HepG2 (cell line): ENCODE results near the gene NSMCE1. TPM values are rescaled to one million over a fixed set of nuclear protein-coding genes. Genes with fewer than 3 reads are reported as not detected.
A peak's percentile ranks its signal among the peaks of the same experiment; 100 is the strongest.

Experiments
- ATF1 ChIP-seq: IDR thresholded peaks from 2 replicates; pipeline ENCODE4 v1.6.1; 2016; ENCODE audit warnings: mild to moderate bottlenecking, control low read depth
- ATRX ChIP-seq: sonication (generic); formaldehyde crosslinking; IDR thresholded peaks from 2 replicates; pipeline ENCODE4 v1.4.0; 2020; ENCODE audit warnings: missing genetic modification reagents, borderline replicate concordance
- CEBPG ChIP-seq: IDR thresholded peaks from 2 replicates; pipeline ENCODE4 v1.6.1; 2016
- EP300 ChIP-seq, 3 experiments: sonication (generic) in 1 of 3; formaldehyde crosslinking in 1 of 3; IDR thresholded peaks; 2 replicates each; pipeline versions ENCODE4 v1.5.1 to v1.6.1; 2011 to 2020; ENCODE audit warnings: low read depth in 2 of 3, low read length in 2 of 3, borderline replicate concordance in 1 of 3, improper control_type of control experiment in 1 of 3, mild to moderate bottlenecking in 1 of 3, missing genetic modification reagents in 1 of 3, moderate library complexity in 1 of 3
- KLF15 ChIP-seq: sonication (generic); formaldehyde crosslinking; IDR thresholded peaks from 2 replicates; pipeline ENCODE4 v1.8.1; 2023; ENCODE audit warnings: borderline replicate concordance, mild to moderate bottlenecking, inconsistent platforms, missing genetic modification reagents, mixed read lengths
- MBNL3 ChIP-seq: fragments of 250-450 bp; sonication (Bioruptor Pico); conservative IDR thresholded peaks from 2 replicates; pipeline ENCODE4 v1.8.0; 2022; ENCODE audit warnings: mild to moderate bottlenecking, inconsistent platforms
- MEIS2 ChIP-seq: sonication (generic); formaldehyde crosslinking; IDR thresholded peaks from 2 replicates; pipeline ENCODE4 v1.9.0; 2021; ENCODE audit warnings: mild to moderate bottlenecking, missing genetic modification reagents
- PTBP1 ChIP-seq: fragments of 200-400 bp; formaldehyde crosslinking; IDR thresholded peaks from 2 replicates; pipeline ENCODE4 v1.6.1; 2018; ENCODE audit warnings: low read length, low read depth; ENCODE audit not compliant: poor library complexity, severe bottlenecking
- TBX2 ChIP-seq: sonication (generic); formaldehyde crosslinking; IDR thresholded peaks from 2 replicates; pipeline ENCODE4 v1.5.0; 2020; ENCODE audit warnings: missing genetic modification reagents, mild to moderate bottlenecking, borderline replicate concordance
- TCF12 ChIP-seq, 2 experiments: fragments of 450-650 bp in 1 of 2; sonication (generic) in 1 of 2; formaldehyde crosslinking in 1 of 2; IDR thresholded peaks; 2 replicates each; pipeline versions ENCODE4 v1.6.1 to v1.8.0; 2017 to 2022; ENCODE audit warnings: antibody characterized with exemption in 1 of 2, mild to moderate bottlenecking in 1 of 2, missing genetic modification reagents in 1 of 2, moderate library complexity in 1 of 2
- ZBTB42 ChIP-seq: sonication (generic); formaldehyde crosslinking; IDR thresholded peaks from 2 replicates; pipeline ENCODE4 v1.5.0; 2020; ENCODE audit warnings: mild to moderate bottlenecking, missing genetic modification reagents
- ZC3H13 ChIP-seq: sonication (generic); formaldehyde crosslinking; IDR thresholded peaks from 2 replicates; pipeline ENCODE4 v1.8.1; 2023; ENCODE audit warnings: mild to moderate bottlenecking, missing genetic modification reagents, moderate library complexity
- ZFP90 ChIP-seq: sonication (generic); formaldehyde crosslinking; IDR thresholded peaks from 2 replicates; pipeline ENCODE4 v1.8.0; 2022; ENCODE audit warnings: missing genetic modification reagents, mild to moderate bottlenecking, inconsistent platforms, borderline replicate concordance
- ZMYM3 ChIP-seq: sonication (generic); formaldehyde crosslinking; IDR thresholded peaks from 2 replicates; pipeline ENCODE4 v1.5.1; 2020; ENCODE audit warnings: mild to moderate bottlenecking, missing genetic modification reagents
- ZNF224 ChIP-seq: sonication (generic); formaldehyde crosslinking; IDR thresholded peaks from 2 replicates; pipeline ENCODE4 v1.5.0; 2020; ENCODE audit warnings: mild to moderate bottlenecking, missing genetic modification reagents
- ZNF225 ChIP-seq: sonication (generic); formaldehyde crosslinking; IDR thresholded peaks from 2 replicates; pipeline ENCODE4 v1.4.0; 2020; ENCODE audit warnings: mild to moderate bottlenecking, missing genetic modification reagents
- ZNF251 ChIP-seq: sonication (generic); formaldehyde crosslinking; IDR thresholded peaks from 2 replicates; pipeline ENCODE4 v1.9.0; 2021; ENCODE audit warnings: mild to moderate bottlenecking, missing genetic modification reagents
- ZNF326 ChIP-seq: sonication (generic); formaldehyde crosslinking; IDR thresholded peaks from 2 replicates; pipeline ENCODE4 v1.4.0; 2020; ENCODE audit warnings: missing genetic modification reagents, borderline replicate concordance
- ZNF574 ChIP-seq: sonication (generic); formaldehyde crosslinking; IDR thresholded peaks from 2 replicates; pipeline ENCODE4 v1.4.0; 2020; ENCODE audit warnings: missing genetic modification reagents
- polyA plus RNA-seq, 8 experiments: library from polyadenylated mRNA; depleted of rRNA in 3 of 8; stranded (reverse) in 7 of 8; unstranded in 1 of 8; fragments of >200 nt; fragmentation: Illumina TruSeq in 4 of 8; extraction: Trizol in 4 of 8; gene quantifications; 2 replicates each; pipeline versions ENCODE4 v1.2.1 to v1.2.3, GENCODE V29; 2011 to 2016; ENCODE audit warnings: low read depth in 4 of 8, missing spikeins in 1 of 8, mixed read lengths in 1 of 8; ENCODE audit not compliant: insufficient read depth in 1 of 8
- total RNA-seq, 5 experiments: library from RNA; depleted of rRNA; stranded (reverse); fragments of >200 nt; fragmentation: Illumina TruSeq; extraction: Trizol; gene quantifications; 2 replicates each; pipeline ENCODE4 v1.2.3, GENCODE V29; 2016; ENCODE audit warnings: low read depth in 1 of 5
- TF ChIP-seq, protein P1 (sequence below): sonication (generic); formaldehyde crosslinking; IDR thresholded peaks from 2 replicates; pipeline ENCODE4 v1.5.1; 2020; ENCODE audit warnings: mild to moderate bottlenecking, missing genetic modification reagents, borderline replicate concordance
- TF ChIP-seq, protein P2 (sequence below): sonication (generic); formaldehyde crosslinking; IDR thresholded peaks from 2 replicates; pipeline ENCODE4 v1.4.0; 2020; ENCODE audit warnings: missing genetic modification reagents

The NSMCE1 gene
- total and polyA plus RNA-seq, 2 of the 13 experiments (the other 11 are each of a cell fraction or from before 2014, with no cell fraction given), result 42.7 to 52.9 TPM

GRCh38 chr16:27202923-27203506 is 65.6 kb downstream of the NSMCE1 start (continued):
- TF ChIP-seq MEIS2 (CRISPR knock-in tag), result no peak
- TF ChIP-seq ATRX (CRISPR knock-in tag), result no peak
- TF ChIP-seq, protein P1, sequence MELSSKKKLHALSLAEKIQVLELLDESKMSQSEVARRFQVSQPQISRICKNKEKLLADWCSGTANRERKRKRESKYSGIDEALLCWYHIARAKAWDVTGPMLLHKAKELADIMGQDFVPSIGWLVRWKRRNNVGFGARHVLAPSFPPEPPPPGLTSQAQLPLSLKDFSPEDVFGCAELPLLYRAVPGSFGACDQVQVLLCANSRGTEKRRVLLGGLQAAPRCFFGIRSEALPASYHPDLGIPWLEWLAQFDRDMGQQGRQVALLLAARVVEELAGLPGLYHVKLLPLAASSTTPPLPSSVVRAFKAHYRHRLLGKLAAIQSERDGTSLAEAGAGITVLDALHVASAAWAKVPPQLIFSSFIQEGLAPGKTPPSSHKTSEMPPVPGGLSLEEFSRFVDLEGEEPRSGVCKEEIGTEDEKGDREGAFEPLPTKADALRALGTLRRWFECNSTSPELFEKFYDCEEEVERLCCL, result no peak
- TF ChIP-seq ZFP90 (CRISPR knock-in tag), result no peak
- TF ChIP-seq KLF15 (CRISPR knock-in tag), result no peak
- no peak for TF ChIP-seq TCF12 (IDR thresholded peaks at IDR 0.05)
- no peak for TF ChIP-seq TCF12 (CRISPR knock-in tag; IDR thresholded peaks at IDR 0.05)
- no peak for TF ChIP-seq MBNL3
- no peak for TF ChIP-seq ZBTB42 (CRISPR knock-in tag)
- TF ChIP-seq ZNF251, result 0 out of 2 replicates have a peak, but pooled peaks have one; percentile 76
- peak in 1 of 2 experiments; percentile 16; a peak in 1 of 4 replicates for TF ChIP-seq EP300 (IDR thresholded peaks at IDR 0.05; ENCODE audit: low read depth in 2 of 2, low read length in 2 of 2)
- no peak for TF ChIP-seq EP300 (CRISPR knock-in tag; IDR thresholded peaks at IDR 0.05; ENCODE audit: borderline replicate concordance)
- TF ChIP-seq CEBPG, result peak; percentile 26; the same call in 1 of the 2 replicates
- peak; percentile 94 for TF ChIP-seq ZMYM3 (CRISPR knock-in tag)
- peak; percentile 74; the same call in 1 of the 2 replicates for TF ChIP-seq ZC3H13 (CRISPR knock-in tag)
- TF ChIP-seq ATF1 (CRISPR knock-in tag), result peak; percentile 65; the same call in 1 of the 2 replicates
- TF ChIP-seq TBX2 (CRISPR knock-in tag), result no peak
- TF ChIP-seq, protein P2, sequence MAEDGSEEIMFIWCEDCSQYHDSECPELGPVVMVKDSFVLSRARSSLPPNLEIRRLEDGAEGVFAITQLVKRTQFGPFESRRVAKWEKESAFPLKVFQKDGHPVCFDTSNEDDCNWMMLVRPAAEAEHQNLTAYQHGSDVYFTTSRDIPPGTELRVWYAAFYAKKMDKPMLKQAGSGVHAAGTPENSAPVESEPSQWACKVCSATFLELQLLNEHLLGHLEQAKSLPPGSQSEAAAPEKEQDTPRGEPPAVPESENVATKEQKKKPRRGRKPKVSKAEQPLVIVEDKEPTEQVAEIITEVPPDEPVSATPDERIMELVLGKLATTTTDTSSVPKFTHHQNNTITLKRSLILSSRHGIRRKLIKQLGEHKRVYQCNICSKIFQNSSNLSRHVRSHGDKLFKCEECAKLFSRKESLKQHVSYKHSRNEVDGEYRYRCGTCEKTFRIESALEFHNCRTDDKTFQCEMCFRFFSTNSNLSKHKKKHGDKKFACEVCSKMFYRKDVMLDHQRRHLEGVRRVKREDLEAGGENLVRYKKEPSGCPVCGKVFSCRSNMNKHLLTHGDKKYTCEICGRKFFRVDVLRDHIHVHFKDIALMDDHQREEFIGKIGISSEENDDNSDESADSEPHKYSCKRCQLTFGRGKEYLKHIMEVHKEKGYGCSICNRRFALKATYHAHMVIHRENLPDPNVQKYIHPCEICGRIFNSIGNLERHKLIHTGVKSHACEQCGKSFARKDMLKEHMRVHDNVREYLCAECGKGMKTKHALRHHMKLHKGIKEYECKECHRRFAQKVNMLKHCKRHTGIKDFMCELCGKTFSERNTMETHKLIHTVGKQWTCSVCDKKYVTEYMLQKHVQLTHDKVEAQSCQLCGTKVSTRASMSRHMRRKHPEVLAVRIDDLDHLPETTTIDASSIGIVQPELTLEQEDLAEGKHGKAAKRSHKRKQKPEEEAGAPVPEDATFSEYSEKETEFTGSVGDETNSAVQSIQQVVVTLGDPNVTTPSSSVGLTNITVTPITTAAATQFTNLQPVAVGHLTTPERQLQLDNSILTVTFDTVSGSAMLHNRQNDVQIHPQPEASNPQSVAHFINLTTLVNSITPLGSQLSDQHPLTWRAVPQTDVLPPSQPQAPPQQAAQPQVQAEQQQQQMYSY, result no peak; the same call in 1 of the 2 replicates
- peak; percentile 95 for TF ChIP-seq PTBP1
- no peak; the same call in 1 of the 2 replicates for TF ChIP-seq ZNF574 (CRISPR knock-in tag)
- TF ChIP-seq ZNF326 (CRISPR knock-in tag), result no peak
- TF ChIP-seq ZNF225 (CRISPR knock-in tag), result no peak
- TF ChIP-seq ZNF224 (CRISPR knock-in tag), result no peak
